Calu3 (cell line): ENCODE results near the gene ELFN1. TPM values are rescaled to one million over a fixed set of nuclear protein-coding genes. Genes with fewer than 3 reads are reported as not detected.

Experiments used
- BruUV-seq: library from RNA; stranded (reverse); fragments of 400-500 nt; replicated peaks from 2 replicates; lab custom pipeline; 2021; lab: Mats Ljungman, UMichigan
- CTCF ChIA-PET: fragments of 300-600 bp; sonication (Branson Sonifier 250); formaldehyde crosslinking; loops from one replicate; lab custom pipeline; 2022; ENCODE audit warnings: antibody characterized with exemption; lab: Charles Lee
- DNase-seq: peaks from one replicate; pipeline ENCODE4 v3.0.0; 2022
- H3K27ac Mint-ChIP-seq: one replicate; pipeline ENCODE4 v1.8.0; 2022; ENCODE audit warnings: mixed read lengths; ENCODE audit not compliant: unreplicated experiment
- H3K27me3 Mint-ChIP-seq: one replicate; pipeline ENCODE4 v1.8.0; 2022; ENCODE audit warnings: mixed read lengths; ENCODE audit not compliant: unreplicated experiment
- H3K36me3 Mint-ChIP-seq: one replicate; pipeline ENCODE4 v1.8.0; 2022; ENCODE audit warnings: mild to moderate bottlenecking, moderate library complexity, mixed read lengths; ENCODE audit not compliant: insufficient read depth, unreplicated experiment
- H3K4me1 Mint-ChIP-seq: one replicate; pipeline ENCODE4 v1.8.0; 2022; ENCODE audit warnings: mild to moderate bottlenecking, low read depth, mixed read lengths; ENCODE audit not compliant: unreplicated experiment
- H3K4me3 Mint-ChIP-seq: one replicate; pipeline ENCODE4 v1.8.0; 2022; ENCODE audit warnings: mild to moderate bottlenecking, low read depth, moderate library complexity, mixed read lengths; ENCODE audit not compliant: unreplicated experiment
- H3K9me3 Mint-ChIP-seq: one replicate; pipeline ENCODE4 v1.8.0; 2022; ENCODE audit warnings: low read depth, mixed read lengths; ENCODE audit not compliant: unreplicated experiment
- CTCF ChIP-seq: fragments of 200-600 bp; IDR thresholded peaks from one replicate; pipeline ENCODE4 v1.8.0; 2022; ENCODE audit warnings: antibody characterized with exemption; ENCODE audit not compliant: unreplicated experiment
- intact Hi-C: fragments of 100-400 bp; cut with micrococcal nuclease; formaldehyde crosslinking; loops from one replicate; pipeline ENCODE4 v1.10.0; 2022; ENCODE audit not compliant: unreplicated experiment
- total RNA-seq: library from RNA; stranded (reverse); gene quantifications from 2 replicates; pipeline ENCODE4 v1.2.3, GENCODE V29; 2022

The ELFN1 gene
- total RNA-seq, 1 experiment from 2014 or later = not detected

DNA sequence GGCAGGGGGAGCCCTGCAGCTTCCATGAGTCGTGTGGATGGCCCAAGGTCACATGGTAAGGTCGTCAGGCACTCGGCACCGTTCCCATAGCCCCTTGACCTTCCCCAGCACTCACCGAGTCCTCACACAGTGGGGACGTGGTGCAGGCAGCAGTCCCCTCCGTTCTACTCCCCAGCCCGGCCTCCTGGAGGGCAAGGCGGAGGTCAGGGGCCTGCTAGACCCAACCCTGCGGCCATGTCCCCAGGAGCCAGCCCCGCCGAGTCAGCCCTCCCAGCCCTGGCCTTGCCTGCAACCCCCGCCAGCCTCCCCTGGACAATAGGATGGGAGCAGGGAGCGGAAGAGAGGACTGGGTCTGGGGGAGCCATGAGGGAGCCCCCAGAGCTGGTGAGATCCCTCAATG, 65.2 kb downstream of the ELFN1 start:
- H3K27me3 Mint-ChIP-seq = peaks cover 95% of the 10 kb centered on the region
- intact Hi-C loops = no loop called here
- H3K36me3 Mint-ChIP-seq = peaks cover 11% of the 10 kb centered on the region
- no peak overlapping the region for H3K4me3 Mint-ChIP-seq
- no peak overlapping the region for H3K27ac Mint-ChIP-seq
- H3K9me3 Mint-ChIP-seq = no peaks in the 10 kb centered on the region
- no TSS peak for BruUV-seq
- no peaks in the 10 kb centered on the region for H3K4me1 Mint-ChIP-seq
- no peak for DNase-seq
- TF ChIP-seq CTCF = no peak
- CTCF ChIA-PET = no interaction called here

- no TSS peak for BruUV-seq
- Mint-ChIP-seq H3K4me3 (no peak overlapping the region), H3K27ac (no peak overlapping the region), H3K9me3 (no peaks in the 10 kb centered on the region), H3K4me1 (no peaks in the 10 kb centered on the region), H3K27me3 (peaks cover 88% of the 10 kb centered on the region), H3K36me3 (peaks cover 11% of the 10 kb centered on the region)
- intact Hi-C loops = no loop called here
- DNase-seq = no peak
- TF ChIP-seq CTCF = no peak
- CTCF ChIA-PET = no interaction called here
Measured at GRCh38 chr7:1735806-1736483, 65.9 kb downstream of the ELFN1 start.

DNA sequence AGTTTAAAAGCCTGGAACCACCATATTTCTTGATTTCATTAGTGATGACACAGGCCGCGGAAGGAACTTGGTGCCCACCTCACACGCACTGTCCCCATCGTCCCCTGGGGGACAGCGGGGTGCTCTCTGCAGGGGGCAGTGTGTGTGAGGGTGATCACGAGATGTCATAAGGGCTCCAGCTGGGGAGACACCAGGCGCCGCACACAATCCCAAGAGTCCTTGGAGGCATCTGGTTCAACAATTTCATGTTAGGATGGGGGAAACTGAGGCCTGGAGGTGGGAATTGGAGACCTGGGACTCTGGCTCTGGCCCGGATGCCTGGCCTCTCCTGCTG, 66.4 kb downstream of the ELFN1 start:
- intact Hi-C loops = no loop called here
- TF ChIP-seq CTCF = no peak
- Mint-ChIP-seq H3K9me3 (no peaks in the 10 kb centered on the region), H3K27ac (no peak overlapping the region), H3K4me3 (no peak overlapping the region), H3K36me3 (peaks cover 15% of the 10 kb centered on the region), H3K4me1 (peaks cover 5% of the 10 kb centered on the region), H3K27me3 (peaks cover 83% of the 10 kb centered on the region)
- CTCF ChIA-PET = no interaction called here
- BruUV-seq = no TSS peak
- no peak for DNase-seq

DNA sequence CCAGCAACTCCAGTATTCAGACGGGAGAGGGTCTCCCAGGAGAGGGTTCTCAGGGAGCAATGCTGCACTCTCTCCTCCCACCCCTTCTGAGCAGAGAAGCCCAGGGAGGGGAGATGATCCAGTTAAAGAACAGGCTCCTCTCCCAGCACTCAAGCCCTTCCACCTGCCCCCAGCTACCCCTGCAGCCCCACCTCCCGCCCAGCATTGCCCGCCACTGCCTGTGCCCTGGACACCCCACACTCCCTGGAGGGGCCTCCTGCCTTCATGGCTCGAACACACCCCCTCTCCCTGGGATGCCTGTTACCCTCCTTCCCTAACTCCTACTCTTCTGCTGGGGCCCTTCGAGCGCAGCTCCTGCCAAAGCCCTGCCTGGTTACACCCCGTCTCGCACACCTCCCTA, 66.8 kb downstream of the ELFN1 start:
- H3K4me1 Mint-ChIP-seq = peaks cover 9% of the 10 kb centered on the region
- H3K36me3 Mint-ChIP-seq = peaks cover 16% of the 10 kb centered on the region
- BruUV-seq = no TSS peak
- peaks cover 79% of the 10 kb centered on the region for H3K27me3 Mint-ChIP-seq
- no peak overlapping the region for H3K4me3 Mint-ChIP-seq
- intact Hi-C loops = no loop called here
- no peak for DNase-seq
- no peaks in the 10 kb centered on the region for H3K9me3 Mint-ChIP-seq
- no peak for TF ChIP-seq CTCF
- CTCF ChIA-PET = interaction anchor here (0.6 kb wide), 1 partner anchor 132 kb away, joined by 3 read pairs; no protein-coding TSS in a partner anchor
- no peak overlapping the region for H3K27ac Mint-ChIP-seq
